Lower leg skin (tissue), 3 donors: ENCODE data around the gene VRK3.

Experiments
- CTCF ChIP-seq, 3 donors: fragments of 450-650 bp; IDR thresholded peaks; one replicate each; pipeline ENCODE4 v1.5.1; 2016; ENCODE audit warnings: antibody characterized with exemption in 3 of 3, mild to moderate bottlenecking in 3 of 3, moderate library complexity in 2 of 3
- POLR2A ChIP-seq, 2 donors: fragments of 450-650 bp; IDR thresholded peaks; one replicate each; pipeline ENCODE4 v1.6.1; 2016 to 2017; ENCODE audit warnings: antibody characterized with exemption in 2 of 2, mild to moderate bottlenecking in 1 of 2, moderate library complexity in 1 of 2

- TF ChIP-seq POLR2A (IDR thresholded peaks at IDR 0.05): no peak
- TF ChIP-seq CTCF (IDR thresholded peaks at IDR 0.05): no peak
Measured at GRCh38 chr19:50001775-50002174, 23.4 kb downstream of the VRK3 start.
